Thyroid gland (tissue), 4 donors: ENCODE data around the gene ADAMTSL1. TPM values are rescaled to one million over a fixed set of nuclear protein-coding genes. Genes with fewer than 3 reads are reported as not detected.

Experiments
- DNase-seq, 2 donors: peaks; one replicate each; pipeline ENCODE4 v3.0.0-alpha.2; 2019
- H3K27ac ChIP-seq, 3 donors: fragments of 200-600 bp; sonication (generic); 1 replicate in 2 of 3; 2 replicates in 1 of 3; pipeline ENCODE4 v1.5.1; 2016 to 2019; ENCODE audit warnings: mild to moderate bottlenecking in 1 of 3, moderate library complexity in 1 of 3
- H3K27me3 ChIP-seq: fragments of 200-600 bp; sonication (generic); one replicate; pipeline ENCODE4 v1.5.1; 2019
- H3K36me3 ChIP-seq, 2 donors: fragments of 200-600 bp; sonication (generic); one replicate each; pipeline ENCODE4 v1.5.1; 2016 to 2019
- H3K4me1 ChIP-seq, 2 donors: fragments of 200-600 bp; sonication (generic); one replicate each; pipeline ENCODE4 v1.5.1; 2017 to 2019
- H3K4me3 ChIP-seq, 3 donors: fragments of 200-600 bp; sonication (generic); replicated peaks in 1 of 3; 1 replicate in 2 of 3; 2 replicates in 1 of 3; pipeline ENCODE4 v1.5.1; 2016; ENCODE audit warnings: mild to moderate bottlenecking in 1 of 3
- H3K9me3 ChIP-seq: fragments of 200-600 bp; sonication (generic); one replicate; pipeline ENCODE4 v1.5.1; 2017
- POLR2A ChIP-seq, 2 donors: fragments of 450-650 bp; IDR thresholded peaks; one replicate each; pipeline ENCODE4 v1.6.1; 2017; ENCODE audit warnings: antibody characterized with exemption in 2 of 2, mild to moderate bottlenecking in 2 of 2, moderate library complexity in 1 of 2
- WGBS, 2 donors: methylation state at CpG; one replicate each; pipeline ENCODE4 v1.1.5; 2017; 5-methylcytosine and 5-hydroxymethylcytosine counted together
- intact Hi-C: fragments of 100-400 bp; cut with DNase I; formaldehyde crosslinking; loops from one replicate; pipeline ENCODE4 v1.15.1; 2023
- total RNA-seq, 4 donors: library from RNA; depleted of rRNA; stranded (reverse); fragments of >200 nt; gene quantifications; one replicate each; pipeline ENCODE4 v1.2.3, GENCODE V29; 2016
- TF ChIP-seq, protein P1 (sequence below), 6 experiments: fragments of 200-600 bp in 3 of 6; fragments of 450-650 bp in 3 of 6; sonication (generic) in 3 of 6; IDR thresholded peaks; one replicate each; pipeline ENCODE4 v1.5.1; 2016 to 2019; ENCODE audit warnings: antibody characterized with exemption in 6 of 6, mild to moderate bottlenecking in 2 of 6, inconsistent platforms in 1 of 6, moderate library complexity in 1 of 6

The ADAMTSL1 gene
- total RNA-seq, 4 donors from 2014 or later: 1.6 to 9.0 (median 4.8) TPM

DNA sequence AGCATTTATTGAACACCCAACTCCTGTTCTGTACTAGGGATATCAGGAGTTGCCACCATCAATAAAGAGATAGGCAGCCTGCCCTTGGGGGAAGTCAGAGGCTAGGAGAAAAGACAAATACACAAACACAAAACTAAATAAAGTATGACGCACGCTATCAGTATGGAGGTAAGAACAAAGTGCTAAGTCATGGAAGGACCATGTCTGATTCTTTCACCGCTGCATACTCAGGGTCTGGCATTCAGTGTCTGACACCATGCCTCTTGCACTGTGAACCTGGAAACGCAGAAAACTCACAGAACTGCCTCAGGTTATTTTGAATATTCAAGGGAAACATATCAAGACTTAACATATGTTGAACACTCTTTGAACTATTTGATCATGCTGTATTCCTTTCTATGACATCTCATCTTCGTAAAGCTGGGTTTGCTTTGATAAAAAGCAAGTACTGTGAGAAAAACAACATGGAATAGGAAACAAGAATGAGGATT, 65.3 kb downstream of the ADAMTSL1 start:
- Histone ChIP-seq H3K4me1 (no peaks in the 10 kb centered on the region), H3K27ac (no peak overlapping the region), H3K27me3 (no peaks in the 10 kb centered on the region), H3K36me3 (no peaks in the 10 kb centered on the region), H3K9me3 (no peaks in the 10 kb centered on the region), H3K4me3 (no peak overlapping the region)
- no peak for DNase-seq
- intact Hi-C loops: no loop called here
- TF ChIP-seq, protein P1, sequence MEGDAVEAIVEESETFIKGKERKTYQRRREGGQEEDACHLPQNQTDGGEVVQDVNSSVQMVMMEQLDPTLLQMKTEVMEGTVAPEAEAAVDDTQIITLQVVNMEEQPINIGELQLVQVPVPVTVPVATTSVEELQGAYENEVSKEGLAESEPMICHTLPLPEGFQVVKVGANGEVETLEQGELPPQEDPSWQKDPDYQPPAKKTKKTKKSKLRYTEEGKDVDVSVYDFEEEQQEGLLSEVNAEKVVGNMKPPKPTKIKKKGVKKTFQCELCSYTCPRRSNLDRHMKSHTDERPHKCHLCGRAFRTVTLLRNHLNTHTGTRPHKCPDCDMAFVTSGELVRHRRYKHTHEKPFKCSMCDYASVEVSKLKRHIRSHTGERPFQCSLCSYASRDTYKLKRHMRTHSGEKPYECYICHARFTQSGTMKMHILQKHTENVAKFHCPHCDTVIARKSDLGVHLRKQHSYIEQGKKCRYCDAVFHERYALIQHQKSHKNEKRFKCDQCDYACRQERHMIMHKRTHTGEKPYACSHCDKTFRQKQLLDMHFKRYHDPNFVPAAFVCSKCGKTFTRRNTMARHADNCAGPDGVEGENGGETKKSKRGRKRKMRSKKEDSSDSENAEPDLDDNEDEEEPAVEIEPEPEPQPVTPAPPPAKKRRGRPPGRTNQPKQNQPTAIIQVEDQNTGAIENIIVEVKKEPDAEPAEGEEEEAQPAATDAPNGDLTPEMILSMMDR (IDR thresholded peaks at IDR 0.05): no peak
- TF ChIP-seq POLR2A (IDR thresholded peaks at IDR 0.05): no peak
- WGBS, 2 donors: 92 to 93% methylated on average over 5 of the region's 5 CpGs

DNA sequence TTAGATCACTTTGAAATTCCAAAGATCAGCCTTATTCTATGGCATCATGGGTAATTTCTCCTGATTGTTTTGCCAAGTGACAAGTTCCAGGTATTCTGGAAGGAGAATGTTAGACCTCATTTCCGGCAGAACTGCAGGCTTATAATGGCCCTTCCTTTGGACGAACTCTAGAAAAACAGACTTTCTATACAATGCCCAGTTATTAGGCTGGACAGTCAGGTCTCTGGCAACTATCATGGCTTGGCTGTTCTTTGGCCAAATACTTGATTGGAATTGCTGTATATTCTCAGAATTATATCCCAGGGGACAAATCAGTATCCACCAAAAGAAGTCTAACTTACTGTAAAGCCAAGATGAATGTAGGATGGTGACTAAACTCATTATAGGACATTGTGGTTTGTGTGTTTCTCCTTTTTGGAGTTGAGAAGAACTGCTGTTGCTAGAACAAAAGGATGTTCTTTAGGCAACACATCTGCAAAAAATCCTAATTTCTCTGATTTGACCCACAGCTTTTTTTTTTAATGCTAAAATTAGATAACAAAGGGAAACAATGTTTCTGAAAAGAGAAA, 69.0 kb downstream of the ADAMTSL1 start:
- Histone ChIP-seq H3K4me3 (no peak overlapping the region), H3K27ac (no peak overlapping the region), H3K4me1 (no peaks in the 10 kb centered on the region), H3K36me3 (no peaks in the 10 kb centered on the region), H3K9me3 (no peaks in the 10 kb centered on the region), H3K27me3 (no peaks in the 10 kb centered on the region)
- intact Hi-C loops: no loop called here
- TF ChIP-seq, protein P1 (IDR thresholded peaks at IDR 0.05): no peak
- no peak for TF ChIP-seq POLR2A (IDR thresholded peaks at IDR 0.05)
- WGBS, 2 donors: 94 to 96% methylated on average over 2 of the region's 2 CpGs
- no peak for DNase-seq

DNA sequence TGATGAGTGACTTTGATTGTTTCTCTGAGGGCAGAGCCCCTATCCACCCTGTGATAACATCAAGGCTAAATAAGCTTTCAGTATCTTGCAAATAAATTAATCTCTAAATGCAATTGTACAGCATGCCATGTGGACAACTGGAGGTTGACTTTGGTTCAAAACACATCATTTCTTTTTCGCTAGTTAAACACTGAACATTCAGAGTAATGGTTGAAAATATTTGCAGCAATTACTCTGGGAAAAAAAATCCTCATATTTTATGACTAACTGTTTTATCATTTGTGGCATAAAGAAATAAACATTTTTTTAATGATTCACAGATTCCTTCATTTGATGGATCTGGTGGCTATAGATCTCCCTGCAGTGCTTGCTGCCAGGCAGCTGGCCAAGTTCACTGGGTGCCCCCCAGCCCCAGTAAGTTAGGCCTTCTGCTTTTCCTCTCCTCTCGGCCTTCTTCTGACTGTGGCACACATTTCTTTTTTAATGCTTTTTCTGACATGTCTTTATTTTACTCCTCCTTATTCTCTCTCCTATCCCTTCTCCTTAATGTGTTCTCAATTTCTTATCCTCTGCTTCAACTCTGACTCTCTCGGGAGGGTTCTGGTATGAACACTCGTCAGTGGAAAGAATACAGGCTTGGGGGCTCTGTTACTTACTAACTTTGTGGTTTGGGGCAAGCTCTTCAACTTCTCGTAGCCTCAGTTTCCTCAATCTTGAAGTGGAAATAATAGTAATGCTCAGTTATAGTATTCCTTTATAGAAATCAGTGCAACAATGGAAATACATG, 69.6 kb downstream of the ADAMTSL1 start:
- no peaks in the 10 kb centered on the region for H3K4me1 ChIP-seq
- no peaks in the 10 kb centered on the region for H3K9me3 ChIP-seq
- H3K4me3 ChIP-seq: no peak overlapping the region
- WGBS, 2 donors: 78 to 87% methylated on average over 5 of the region's 5 CpGs
- no peak overlapping the region for H3K27ac ChIP-seq
- TF ChIP-seq, protein P1 (IDR thresholded peaks at IDR 0.05): no peak
- no peak for TF ChIP-seq POLR2A (IDR thresholded peaks at IDR 0.05)
- intact Hi-C loops: no loop called here
- no peak for DNase-seq
- H3K27me3 ChIP-seq: no peaks in the 10 kb centered on the region
- H3K36me3 ChIP-seq: no peaks in the 10 kb centered on the region

DNA sequence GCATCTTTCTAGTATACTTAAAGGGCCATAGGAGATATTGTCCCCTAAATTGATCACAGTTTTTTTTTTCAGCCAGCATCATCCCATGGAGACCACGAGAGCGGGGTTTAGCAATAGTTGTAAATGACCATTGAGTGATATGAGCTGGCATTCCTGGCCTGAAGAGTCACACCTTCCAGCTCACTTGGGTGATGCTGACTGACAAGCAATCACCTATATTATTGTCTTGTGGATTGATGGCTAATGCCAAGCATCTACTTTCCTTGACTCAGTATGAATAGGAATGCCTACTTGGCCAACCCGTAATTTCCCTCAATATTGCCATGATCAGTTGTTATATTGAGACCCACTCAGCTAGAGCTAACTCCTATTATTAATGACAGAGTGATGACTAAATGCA, 70.5 kb downstream of the ADAMTSL1 start:
- no peak for DNase-seq
- intact Hi-C loops: no loop called here
- no peak for TF ChIP-seq POLR2A (IDR thresholded peaks at IDR 0.05)
- TF ChIP-seq, protein P1 (IDR thresholded peaks at IDR 0.05): no peak
- Histone ChIP-seq H3K4me1 (no peaks in the 10 kb centered on the region), H3K9me3 (no peaks in the 10 kb centered on the region), H3K36me3 (no peaks in the 10 kb centered on the region), H3K27me3 (no peaks in the 10 kb centered on the region), H3K4me3 (no peak overlapping the region), H3K27ac (no peak overlapping the region)
- WGBS, 2 donors: 95 to 97% methylated on average over 3 of the region's 3 CpGs
